Panc1 (cell line): Measurements from ENCODE around the gene NARF. TPM values are rescaled to one million over a fixed set of nuclear protein-coding genes. Genes with fewer than 3 reads are reported as not detected.

Experiments used
- ATAC-seq: fragments of 200-7000 bp; cut with Tn5 transposase; 2 replicates; pipeline ENCODE4 v1.9.1; 2020; ENCODE audit warnings: mild to moderate bottlenecking, moderate library complexity
- BruUV-seq: library from RNA; stranded (reverse); fragments of 400-500 nt; replicated peaks from 2 replicates; lab custom pipeline; 2021; lab: Mats Ljungman, UMichigan
- CTCF ChIA-PET: fragments of 300-600 bp; sonication (Branson Sonifier 250); formaldehyde crosslinking; loops from one replicate; lab custom pipeline; 2022; ENCODE audit warnings: antibody characterized with exemption; lab: Charles Lee
- POLR2A ChIA-PET: fragments of 300-600 bp; sonication (Branson Sonifier 250); formaldehyde crosslinking; loops from one replicate; lab custom pipeline; 2022; ENCODE audit warnings: antibody characterized with exemption; lab: Charles Lee
- DNase-seq: peaks from one replicate; pipeline ENCODE4 v3.0.0-alpha.2; 2010; ENCODE audit warnings: low read depth, low spot score
- H3K27ac ChIP-seq: 2 replicates; pipeline ENCODE4 v1.5.1; 2011; ENCODE audit warnings: mild to moderate bottlenecking, low read length, inconsistent platforms
- H3K27me3 ChIP-seq: fragments of 200-500 bp; sonication (Bioruptor generic); 2 replicates; pipeline ENCODE4 v1.6.0; 2014; ENCODE audit warnings: low read length, inconsistent platforms; ENCODE audit not compliant: control insufficient read depth, insufficient read depth
- H3K36me3 ChIP-seq: fragments of 200-500 bp; sonication (Bioruptor generic); 2 replicates; pipeline ENCODE4 v1.5.1; 2014; ENCODE audit warnings: inconsistent platforms, mild to moderate bottlenecking, low read length, moderate library complexity; ENCODE audit not compliant: control insufficient read depth, insufficient read depth
- H3K4me1 ChIP-seq: 2 replicates; pipeline ENCODE4 v1.5.1; 2011; ENCODE audit warnings: inconsistent platforms, mild to moderate bottlenecking, low read length, moderate library complexity; ENCODE audit not compliant: control insufficient read depth, insufficient read depth
- H3K4me3 ChIP-seq, 2 experiments: 2 replicates each; pipeline ENCODE4 v1.5.1; 2011 to 2012; ENCODE audit warnings: low read depth in 2 of 2, low read length in 2 of 2, mild to moderate bottlenecking in 2 of 2, inconsistent platforms in 1 of 2, moderate library complexity in 1 of 2
- H3K9me3 ChIP-seq: fragments of 200-500 bp; sonication (Bioruptor generic); 2 replicates; pipeline ENCODE4 v1.5.1; 2014; ENCODE audit warnings: low read depth, mild to moderate bottlenecking, inconsistent platforms, low read length, moderate library complexity; ENCODE audit not compliant: control insufficient read depth, insufficient read depth
- POLR2AphosphoS5 ChIP-seq: IDR thresholded peaks from 2 replicates; pipeline ENCODE4 v1.6.1; 2012; ENCODE audit warnings: mild to moderate bottlenecking, low read depth, low read length, moderate library complexity
- SIN3A ChIP-seq: IDR thresholded peaks from 2 replicates; pipeline ENCODE4 v1.6.1; 2012; ENCODE audit warnings: low read depth, mild to moderate bottlenecking, low read length, moderate library complexity, borderline replicate concordance; ENCODE audit not compliant: insufficient read depth
- TCF7L2 ChIP-seq: IDR thresholded peaks from 2 replicates; pipeline ENCODE4 v1.6.1; 2011; ENCODE audit warnings: mild to moderate bottlenecking, low read depth, low read length, inconsistent platforms
- in situ Hi-C: cut with HindIII; loops from 2 replicates; pipeline ENCODE4 v1.10.0; 2016; ENCODE audit warnings: low sequenced_read_pairs, low pct_unique_long_range_greater_than_20kb
- intact Hi-C: fragments of 100-400 bp; cut with micrococcal nuclease; formaldehyde crosslinking; loops from one replicate; pipeline ENCODE4 v1.10.0; 2022; ENCODE audit not compliant: unreplicated experiment
- total RNA-seq: library from RNA; stranded (reverse); gene quantifications from one replicate; pipeline ENCODE4 v1.2.1, GENCODE V29; 2021; ENCODE audit not compliant: unreplicated experiment
- TF ChIP-seq, protein P1 (sequence below), 2 experiments: IDR thresholded peaks; 2 replicates each; pipeline ENCODE4 v1.6.1; 2011 to 2012; ENCODE audit warnings: low read depth in 2 of 2, control low read depth in 1 of 2, low read length in 1 of 2, mild to moderate bottlenecking in 1 of 2, moderate library complexity in 1 of 2; ENCODE audit not compliant: insufficient read depth in 1 of 2
- TF ChIP-seq, protein P2 (sequence below): fragments of 450-650 bp; IDR thresholded peaks from 2 replicates; pipeline ENCODE4 v1.5.1; 2017; ENCODE audit warnings: mild to moderate bottlenecking

NARF gene
- total RNA-seq, 1 experiment from 2014 or later = 60.9 TPM

GRCh38 chr17:82412535-82413520 lies 45.7 kb upstream of the NARF start:
- ATAC-seq = peak; percentile 3; the same call in 1 of the 2 replicates
- H3K27ac ChIP-seq = no peak overlapping the region
- no peaks in the 10 kb centered on the region for H3K9me3 ChIP-seq
- ChIA-PET POLR2A (no interaction called here), CTCF (no interaction called here)
- in situ Hi-C loops = no loop called here
- intact Hi-C loops = loop anchor here (1.0 kb wide), 1 partner anchor 62 kb away; no protein-coding TSS in a partner anchor
- no peaks in the 10 kb centered on the region for H3K36me3 ChIP-seq
- DNase-seq = no peak
- BruUV-seq = no TSS peak
- H3K4me3 ChIP-seq = no peak overlapping the region
- H3K4me1 ChIP-seq = peaks cover 9% of the 10 kb centered on the region
- H3K27me3 ChIP-seq = no peaks in the 10 kb centered on the region
- TF ChIP-seq SIN3A (no peak), TCF7L2 (no peak)
- TF ChIP-seq, protein P1, sequence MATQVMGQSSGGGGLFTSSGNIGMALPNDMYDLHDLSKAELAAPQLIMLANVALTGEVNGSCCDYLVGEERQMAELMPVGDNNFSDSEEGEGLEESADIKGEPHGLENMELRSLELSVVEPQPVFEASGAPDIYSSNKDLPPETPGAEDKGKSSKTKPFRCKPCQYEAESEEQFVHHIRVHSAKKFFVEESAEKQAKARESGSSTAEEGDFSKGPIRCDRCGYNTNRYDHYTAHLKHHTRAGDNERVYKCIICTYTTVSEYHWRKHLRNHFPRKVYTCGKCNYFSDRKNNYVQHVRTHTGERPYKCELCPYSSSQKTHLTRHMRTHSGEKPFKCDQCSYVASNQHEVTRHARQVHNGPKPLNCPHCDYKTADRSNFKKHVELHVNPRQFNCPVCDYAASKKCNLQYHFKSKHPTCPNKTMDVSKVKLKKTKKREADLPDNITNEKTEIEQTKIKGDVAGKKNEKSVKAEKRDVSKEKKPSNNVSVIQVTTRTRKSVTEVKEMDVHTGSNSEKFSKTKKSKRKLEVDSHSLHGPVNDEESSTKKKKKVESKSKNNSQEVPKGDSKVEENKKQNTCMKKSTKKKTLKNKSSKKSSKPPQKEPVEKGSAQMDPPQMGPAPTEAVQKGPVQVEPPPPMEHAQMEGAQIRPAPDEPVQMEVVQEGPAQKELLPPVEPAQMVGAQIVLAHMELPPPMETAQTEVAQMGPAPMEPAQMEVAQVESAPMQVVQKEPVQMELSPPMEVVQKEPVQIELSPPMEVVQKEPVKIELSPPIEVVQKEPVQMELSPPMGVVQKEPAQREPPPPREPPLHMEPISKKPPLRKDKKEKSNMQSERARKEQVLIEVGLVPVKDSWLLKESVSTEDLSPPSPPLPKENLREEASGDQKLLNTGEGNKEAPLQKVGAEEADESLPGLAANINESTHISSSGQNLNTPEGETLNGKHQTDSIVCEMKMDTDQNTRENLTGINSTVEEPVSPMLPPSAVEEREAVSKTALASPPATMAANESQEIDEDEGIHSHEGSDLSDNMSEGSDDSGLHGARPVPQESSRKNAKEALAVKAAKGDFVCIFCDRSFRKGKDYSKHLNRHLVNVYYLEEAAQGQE (IDR thresholded peaks at IDR 0.05; ENCODE audit: insufficient read depth in 1 of 2, low read depth in 2 of 2, low read length in 1 of 2) = no peak

DNA sequence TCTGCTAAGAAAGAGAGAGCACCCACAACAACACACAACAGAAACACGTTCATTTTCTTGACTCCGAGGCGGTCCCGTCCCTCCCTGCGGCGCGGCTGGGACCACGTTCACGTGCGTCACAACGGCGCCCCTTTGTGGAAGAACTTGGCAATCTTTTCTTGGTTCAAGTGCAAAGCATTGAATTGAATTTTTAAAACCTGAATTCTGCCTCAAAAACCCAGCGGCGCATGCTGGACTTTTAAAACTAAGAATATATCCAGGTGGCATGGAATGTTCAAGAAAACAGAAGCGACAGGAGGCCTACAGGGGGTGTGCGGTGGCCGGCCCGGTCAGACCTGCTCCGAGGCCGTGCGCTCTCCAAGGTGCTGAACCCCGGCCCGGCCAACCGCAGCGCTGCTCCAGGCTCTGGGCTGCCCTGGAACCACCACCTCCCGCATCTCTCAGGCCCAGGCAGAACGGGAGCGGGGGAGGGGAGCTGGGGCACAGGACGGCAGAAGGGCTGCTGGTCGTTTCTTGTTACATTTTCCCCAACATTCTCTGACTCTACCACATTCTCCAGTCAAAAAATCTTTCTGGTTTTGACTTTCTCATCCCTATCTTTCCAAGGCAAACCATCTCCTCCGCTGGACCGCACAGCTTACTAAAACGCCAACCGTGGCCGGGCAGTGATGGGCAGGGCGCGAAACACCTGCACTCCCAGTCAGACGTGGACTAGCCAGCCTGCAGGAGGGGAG lies 43.8 kb upstream of the NARF start:
- BruUV-seq = no TSS peak
- DNase-seq = no peak
- H3K4me3 ChIP-seq = no peak overlapping the region

More for the DNA sequence above, 43.8 kb upstream of the NARF start:
- ChIA-PET CTCF (interaction anchor here (0.7 kb wide), 1 partner anchor 114 kb away, joined by 5 read pairs; no protein-coding TSS in a partner anchor), POLR2A (no interaction called here)
- H3K4me1 ChIP-seq = peaks cover 17% of the 10 kb centered on the region
- H3K27ac ChIP-seq = no peak overlapping the region
- H3K9me3 ChIP-seq = no peaks in the 10 kb centered on the region
- in situ Hi-C loops (loop anchor here (5.0 kb wide), 1 partner anchor 67 kb away; no protein-coding TSS in a partner anchor), intact Hi-C loops (no loop called here)
- H3K36me3 ChIP-seq = peaks cover 3% of the 10 kb centered on the region; the same call in 1 of the 2 replicates
- TF ChIP-seq, protein P2, sequence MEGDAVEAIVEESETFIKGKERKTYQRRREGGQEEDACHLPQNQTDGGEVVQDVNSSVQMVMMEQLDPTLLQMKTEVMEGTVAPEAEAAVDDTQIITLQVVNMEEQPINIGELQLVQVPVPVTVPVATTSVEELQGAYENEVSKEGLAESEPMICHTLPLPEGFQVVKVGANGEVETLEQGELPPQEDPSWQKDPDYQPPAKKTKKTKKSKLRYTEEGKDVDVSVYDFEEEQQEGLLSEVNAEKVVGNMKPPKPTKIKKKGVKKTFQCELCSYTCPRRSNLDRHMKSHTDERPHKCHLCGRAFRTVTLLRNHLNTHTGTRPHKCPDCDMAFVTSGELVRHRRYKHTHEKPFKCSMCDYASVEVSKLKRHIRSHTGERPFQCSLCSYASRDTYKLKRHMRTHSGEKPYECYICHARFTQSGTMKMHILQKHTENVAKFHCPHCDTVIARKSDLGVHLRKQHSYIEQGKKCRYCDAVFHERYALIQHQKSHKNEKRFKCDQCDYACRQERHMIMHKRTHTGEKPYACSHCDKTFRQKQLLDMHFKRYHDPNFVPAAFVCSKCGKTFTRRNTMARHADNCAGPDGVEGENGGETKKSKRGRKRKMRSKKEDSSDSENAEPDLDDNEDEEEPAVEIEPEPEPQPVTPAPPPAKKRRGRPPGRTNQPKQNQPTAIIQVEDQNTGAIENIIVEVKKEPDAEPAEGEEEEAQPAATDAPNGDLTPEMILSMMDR = no peak; the same call in none of the 2 replicates
- TF ChIP-seq, protein P1 (IDR thresholded peaks at IDR 0.05; ENCODE audit: insufficient read depth in 1 of 2, low read depth in 2 of 2, low read length in 1 of 2) = peak; percentile 98 to 100
- no peak for TF ChIP-seq TCF7L2
- no peak for TF ChIP-seq POLR2AphosphoS5
- no peak for TF ChIP-seq SIN3A
- H3K27me3 ChIP-seq = no peaks in the 10 kb centered on the region
- ATAC-seq = peak; percentile 74
